Measurements from ENCODE around the gene AUH.

- no peak for TF ChIP-seq CTCF (IDR thresholded peaks at IDR 0.05)
- no peak for TF ChIP-seq EP300 (IDR thresholded peaks at IDR 0.05)
- no peak for TF ChIP-seq POLR2A (IDR thresholded peaks at IDR 0.05)
Observed at GRCh38 chr9:91248707-91249106, 113.0 kb downstream of the AUH start.

Measured in gastroesophageal sphincter (tissue), 3 donors.